Skeletal muscle cell (primary cell): ENCODE results near the gene NEU1.
"Not testable (repeated sequence)": the region's sequence is repeated elsewhere in the genome, so short reads cannot be mapped to it uniquely, and the experiment has no call there.

Experiments used
- DNase-seq: peaks from one replicate; pipeline ENCODE4 v3.0.0-alpha.2; 2010; ENCODE audit warnings: low read depth
- H3K4me3 ChIP-seq: 2 replicates; pipeline ENCODE4 v1.5.1; 2011; ENCODE audit warnings: low read depth, mild to moderate bottlenecking, control low read depth, low read length, moderate library complexity

The NEU1 gene

GRCh38 chr6:31825553-31825952 is 37.1 kb downstream of the NEU1 start:
- no peak overlapping the region for H3K4me3 ChIP-seq
- no peak for DNase-seq

- not testable (repeated sequence) for DNase-seq, H3K4me3 ChIP-seq
Measured at GRCh38 chr6:31823592-31824196, 38.9 kb downstream of the NEU1 start.

GRCh38 chr6:31822036-31822821 is 40.4 kb downstream of the NEU1 start:
- peak; percentile 41 for DNase-seq
- peak overlapping the region; percentile 60 for H3K4me3 ChIP-seq

GRCh38 chr6:31821301-31822035 is 41.2 kb downstream of the NEU1 start:
- no peak for DNase-seq

GRCh38 chr6:31820399-31820798 is 42.2 kb downstream of the NEU1 start:
- H3K4me3 ChIP-seq, DNase-seq: not testable (repeated sequence)

More at GRCh38 chr6:31821301-31822035, 41.2 kb downstream of the NEU1 start:
- H3K4me3 ChIP-seq, result peak overlapping the region; percentile 60

GRCh38 chr6:31819871-31820299 is 42.7 kb downstream of the NEU1 start:
- DNase-seq, result no peak
- H3K4me3 ChIP-seq, result no peak overlapping the region

- peak overlapping the region; percentile 45 for H3K4me3 ChIP-seq
- DNase-seq, result not testable (repeated sequence)
Measured at GRCh38 chr6:31817929-31818511, 44.6 kb downstream of the NEU1 start.

GRCh38 chr6:31817133-31817928 is 45.3 kb downstream of the NEU1 start:
- peak overlapping the region; percentile 45 for H3K4me3 ChIP-seq
- not testable (repeated sequence) for DNase-seq

- peak within 1 kb of the TSS; percentile 64 for H3K4me3 ChIP-seq
- peak; percentile 80 for DNase-seq
Measured at GRCh38 chr6:31815025-31815838, 47.4 kb downstream of the NEU1 start, which contains the start of the genes HSPA1A and HSPA1L. Gene HSPA1A, plus strand, starts transcription at chr6:31815543. Its CDS starts 214 bp downstream, at chr6:31815757. Gene HSPA1L, minus strand, starts transcription at chr6:31815283. Its CDS starts 3,311 bp downstream, at chr6:31811972.

GRCh38 chr6:31814677-31815024 is 48.0 kb downstream of the NEU1 start:
- DNase-seq, result peak; percentile 93
- H3K4me3 ChIP-seq, result peak overlapping the region; percentile 64

GRCh38 chr6:31813465-31813849 is 49.2 kb downstream of the NEU1 start:
- DNase-seq, result no peak
- no peak overlapping the region for H3K4me3 ChIP-seq

- H3K4me3 ChIP-seq, result no peak overlapping the region
- DNase-seq, result no peak
Measured at GRCh38 chr6:31811645-31812044, 51.0 kb downstream of the NEU1 start.

- not testable (repeated sequence) for H3K4me3 ChIP-seq, DNase-seq
Measured at GRCh38 chr6:31808599-31808998, 54.0 kb downstream of the NEU1 start.
